ENCODE measurements around the gene ZNF318. TPM values are rescaled to one million over a fixed set of nuclear protein-coding genes. Genes with fewer than 3 reads are reported as not detected.

ZNF318 gene
- total RNA-seq, 1 experiment from 2014 or later = 24.3 TPM

- no peak for TF ChIP-seq GTF2I (CRISPR knock-in tag; conservative IDR thresholded peaks at IDR 0.05)
- TF ChIP-seq SOX15 (CRISPR knock-in tag; IDR thresholded peaks at IDR 0.05) = no peak
- TF ChIP-seq ZNF416 (CRISPR knock-in tag; IDR thresholded peaks at IDR 0.05) = no peak
- TF ChIP-seq ZNF423 (CRISPR knock-in tag; IDR thresholded peaks at IDR 0.05) = no peak
- TF ChIP-seq CREM (CRISPR knock-in tag; IDR thresholded peaks at IDR 0.05) = no peak
- TF ChIP-seq, protein P1, sequence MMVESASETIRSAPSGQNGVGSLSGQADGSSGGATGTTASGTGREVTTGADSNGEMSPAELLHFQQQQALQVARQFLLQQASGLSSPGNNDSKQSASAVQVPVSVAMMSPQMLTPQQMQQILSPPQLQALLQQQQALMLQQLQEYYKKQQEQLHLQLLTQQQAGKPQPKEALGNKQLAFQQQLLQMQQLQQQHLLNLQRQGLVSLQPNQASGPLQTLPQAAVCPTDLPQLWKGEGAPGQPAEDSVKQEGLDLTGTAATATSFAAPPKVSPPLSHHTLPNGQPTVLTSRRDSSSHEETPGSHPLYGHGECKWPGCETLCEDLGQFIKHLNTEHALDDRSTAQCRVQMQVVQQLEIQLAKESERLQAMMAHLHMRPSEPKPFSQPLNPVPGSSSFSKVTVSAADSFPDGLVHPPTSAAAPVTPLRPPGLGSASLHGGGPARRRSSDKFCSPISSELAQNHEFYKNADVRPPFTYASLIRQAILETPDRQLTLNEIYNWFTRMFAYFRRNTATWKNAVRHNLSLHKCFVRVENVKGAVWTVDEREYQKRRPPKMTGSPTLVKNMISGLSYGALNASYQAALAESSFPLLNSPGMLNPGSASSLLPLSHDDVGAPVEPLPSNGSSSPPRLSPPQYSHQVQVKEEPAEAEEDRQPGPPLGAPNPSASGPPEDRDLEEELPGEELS (CRISPR knock-in tag; IDR thresholded peaks at IDR 0.05) = no peak
- no peak for TF ChIP-seq FOXJ3 (CRISPR knock-in tag; IDR thresholded peaks at IDR 0.05; ENCODE audit: borderline replicate concordance)
- H3K36me3 Mint-ChIP-seq = no peaks in the 10 kb centered on the region
- ChIA-PET POLR2A (no interaction called here), CTCF (interaction anchor here (0.6 to 2.7 kb wide), 7 partner anchors 9 to 485 kb away, joined by 3 to 12 read pairs (median 5); partner anchors contain the start of gene LRRC73)
- no peaks in the 10 kb centered on the region for H3K9me3 Mint-ChIP-seq
- ATAC-seq (no peak), DNase-seq (ENCODE audit: low spot score) (no peak)
- H3K4me1 Mint-ChIP-seq = peaks cover 36% of the 10 kb centered on the region
- H3K4me3 Mint-ChIP-seq = no peak overlapping the region
- H3K27me3 Mint-ChIP-seq (ENCODE audit: low read depth) = no peaks in the 10 kb centered on the region; the same call in 1 of the 2 replicates
- H3K27ac Mint-ChIP-seq = no peak overlapping the region
These were observed 26.3 kb upstream of the ZNF318 start for GRCh38 chr6:43395776-43396175.

- Mint-ChIP-seq H3K27me3 (ENCODE audit: low read depth) (no peaks in the 10 kb centered on the region; the same call in 1 of the 2 replicates), H3K4me3 (no peak overlapping the region), H3K9me3 (no peaks in the 10 kb centered on the region), H3K27ac (no peak overlapping the region), H3K36me3 (no peaks in the 10 kb centered on the region), H3K4me1 (peaks cover 43% of the 10 kb centered on the region)
- CTCF ChIA-PET = interaction anchor here (0.6 to 2.7 kb wide), 5 partner anchors 8 to 484 kb away, joined by 3 to 12 read pairs (median 6); no protein-coding TSS in a partner anchor
- DNase-seq (ENCODE audit: low spot score) = no peak
- POLR2A ChIA-PET = no interaction called here
- no peak for ATAC-seq
- TF ChIP-seq TEAD4 (CRISPR knock-in tag; IDR thresholded peaks at IDR 0.05) (no peak), RELA (CRISPR knock-in tag; IDR thresholded peaks at IDR 0.05; ENCODE audit: borderline replicate concordance) (no peak), RORB (CRISPR knock-in tag; IDR thresholded peaks at IDR 0.05) (no peak), FOXK1 (CRISPR knock-in tag; IDR thresholded peaks at IDR 0.05) (no peak), EMX1 (CRISPR knock-in tag; IDR thresholded peaks at IDR 0.05) (no peak)
These were observed 25.5 kb upstream of the ZNF318 start for GRCh38 chr6:43394982-43395381.

DNA sequence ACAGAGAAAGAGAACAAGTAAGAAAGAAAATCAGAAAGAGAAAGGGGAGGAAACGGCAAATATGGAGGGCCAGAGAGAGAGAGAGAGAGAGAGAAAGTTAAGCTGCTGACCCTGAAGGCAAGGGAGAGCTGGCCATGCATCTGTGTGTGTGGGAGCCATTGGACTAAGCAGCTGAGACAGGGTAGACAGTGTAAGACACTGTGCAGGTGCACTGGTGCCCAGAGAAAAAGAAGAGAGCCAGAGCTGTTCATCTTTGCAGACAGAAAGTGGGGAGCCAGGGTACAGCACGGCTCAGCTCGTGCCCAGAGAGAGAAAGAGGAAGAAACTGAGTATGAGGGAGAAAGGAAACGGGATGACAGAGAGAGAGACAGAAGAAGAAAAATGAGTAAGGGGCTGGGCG lies 24.2 kb upstream of the ZNF318 start:
- no peaks in the 10 kb centered on the region for H3K36me3 Mint-ChIP-seq
- POLR2A ChIA-PET = no interaction called here
- ATAC-seq (no peak), DNase-seq (ENCODE audit: low spot score) (no peak)
- H3K9me3 Mint-ChIP-seq = no peaks in the 10 kb centered on the region
- H3K4me1 Mint-ChIP-seq = peaks cover 48% of the 10 kb centered on the region
- no peak overlapping the region for H3K4me3 Mint-ChIP-seq
- H3K27me3 Mint-ChIP-seq (ENCODE audit: low read depth) = no peaks in the 10 kb centered on the region; the same call in 1 of the 2 replicates
- peak overlapping the region; percentile 22; the same call in 1 of the 2 replicates for H3K27ac Mint-ChIP-seq
- CTCF ChIA-PET = interaction anchor here (0.6 to 0.8 kb wide), 2 partner anchors 38 to 899 kb away, joined by 3 read pairs; no protein-coding TSS in a partner anchor
- TF ChIP-seq PRDM15 (CRISPR knock-in tag; IDR thresholded peaks at IDR 0.05) (no peak), KAT7 (CRISPR knock-in tag; IDR thresholded peaks at IDR 0.05; ENCODE audit: borderline replicate concordance) (no peak), ZNF423 (CRISPR knock-in tag; IDR thresholded peaks at IDR 0.05) (no peak), MLX (CRISPR knock-in tag; IDR thresholded peaks at IDR 0.05) (no peak), ZNF317 (CRISPR knock-in tag; IDR thresholded peaks at IDR 0.05; ENCODE audit: borderline replicate concordance, low read depth) (no peak), SP1 (CRISPR knock-in tag; conservative IDR thresholded peaks at IDR 0.05) (no peak), MAX (CRISPR knock-in tag; IDR thresholded peaks at IDR 0.05) (no peak), FOXP1 (CRISPR knock-in tag; IDR thresholded peaks at IDR 0.05; ENCODE audit: borderline replicate concordance) (no peak)
- TF ChIP-seq, protein P2, sequence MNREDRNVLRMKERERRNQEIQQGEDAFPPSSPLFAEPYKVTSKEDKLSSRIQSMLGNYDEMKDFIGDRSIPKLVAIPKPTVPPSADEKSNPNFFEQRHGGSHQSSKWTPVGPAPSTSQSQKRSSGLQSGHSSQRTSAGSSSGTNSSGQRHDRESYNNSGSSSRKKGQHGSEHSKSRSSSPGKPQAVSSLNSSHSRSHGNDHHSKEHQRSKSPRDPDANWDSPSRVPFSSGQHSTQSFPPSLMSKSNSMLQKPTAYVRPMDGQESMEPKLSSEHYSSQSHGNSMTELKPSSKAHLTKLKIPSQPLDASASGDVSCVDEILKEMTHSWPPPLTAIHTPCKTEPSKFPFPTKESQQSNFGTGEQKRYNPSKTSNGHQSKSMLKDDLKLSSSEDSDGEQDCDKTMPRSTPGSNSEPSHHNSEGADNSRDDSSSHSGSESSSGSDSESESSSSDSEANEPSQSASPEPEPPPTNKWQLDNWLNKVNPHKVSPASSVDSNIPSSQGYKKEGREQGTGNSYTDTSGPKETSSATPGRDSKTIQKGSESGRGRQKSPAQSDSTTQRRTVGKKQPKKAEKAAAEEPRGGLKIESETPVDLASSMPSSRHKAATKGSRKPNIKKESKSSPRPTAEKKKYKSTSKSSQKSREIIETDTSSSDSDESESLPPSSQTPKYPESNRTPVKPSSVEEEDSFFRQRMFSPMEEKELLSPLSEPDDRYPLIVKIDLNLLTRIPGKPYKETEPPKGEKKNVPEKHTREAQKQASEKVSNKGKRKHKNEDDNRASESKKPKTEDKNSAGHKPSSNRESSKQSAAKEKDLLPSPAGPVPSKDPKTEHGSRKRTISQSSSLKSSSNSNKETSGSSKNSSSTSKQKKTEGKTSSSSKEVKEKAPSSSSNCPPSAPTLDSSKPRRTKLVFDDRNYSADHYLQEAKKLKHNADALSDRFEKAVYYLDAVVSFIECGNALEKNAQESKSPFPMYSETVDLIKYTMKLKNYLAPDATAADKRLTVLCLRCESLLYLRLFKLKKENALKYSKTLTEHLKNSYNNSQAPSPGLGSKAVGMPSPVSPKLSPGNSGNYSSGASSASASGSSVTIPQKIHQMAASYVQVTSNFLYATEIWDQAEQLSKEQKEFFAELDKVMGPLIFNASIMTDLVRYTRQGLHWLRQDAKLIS (CRISPR knock-in tag; IDR thresholded peaks at IDR 0.05; ENCODE audit: borderline replicate concordance) = no peak

All from WTC11 (cell line).